ENCODE measurements around the gene KRTAP4-2.
"Not testable (repeated sequence)": the region's sequence is repeated elsewhere in the genome, so short reads cannot be mapped to it uniquely, and the experiment has no call there.

The KRTAP4-2 gene

DNA sequence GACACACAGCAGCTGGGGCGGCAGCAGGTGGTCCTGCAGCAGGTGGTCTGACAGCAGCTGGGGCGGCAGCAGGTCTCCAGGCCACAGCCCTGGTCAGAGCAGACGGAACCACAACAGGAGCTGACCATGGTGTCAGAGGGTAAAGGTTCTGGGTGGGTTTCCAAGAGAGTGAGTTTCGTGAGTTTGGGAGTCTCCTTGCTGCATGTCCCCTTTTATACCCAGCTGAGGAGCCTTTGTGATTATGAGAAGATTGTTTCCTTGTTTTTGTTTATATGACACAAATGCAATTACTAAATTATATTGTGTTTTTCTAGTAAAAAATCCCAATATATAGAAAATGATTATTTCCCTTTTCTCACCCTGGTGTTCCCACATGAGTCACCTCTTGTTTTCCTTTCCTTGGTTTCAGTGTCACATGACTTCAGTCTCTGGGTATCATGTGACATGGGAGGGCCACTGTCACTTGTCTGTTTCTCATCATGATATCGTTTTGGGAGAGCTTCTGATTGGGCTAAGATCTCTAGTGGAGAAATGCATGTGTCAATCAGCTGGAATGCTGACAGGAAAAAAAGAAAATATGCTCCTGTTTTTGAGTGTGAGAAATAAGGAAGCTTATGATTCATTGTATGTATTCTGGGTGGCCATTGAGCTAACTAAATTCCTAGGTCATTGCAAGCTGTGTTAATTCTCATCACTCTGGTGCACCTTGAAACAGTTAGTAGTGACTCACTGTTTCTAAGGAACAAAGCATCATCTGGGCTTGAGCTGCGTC lies 37.5 kb downstream of the KRTAP4-2 start, which contains the start of gene KRTAP4-6:
Gene KRTAP4-6 (minus strand): TSS at position 185 of the 772 bp plus-strand sequence. CDS start 57 bp downstream, at position 128.
- Histone ChIP-seq H3K27me3 (ENCODE audit: insufficient read depth, poor library complexity, severe bottlenecking) (no peaks in the 10 kb centered on the region), H3K27ac (replicated peaks) (no peak within 1 kb of the TSS), H3K4me3 (replicated peaks; ENCODE audit: insufficient read depth, low read length) (no peak within 1 kb of the TSS)
- DNase-seq (ENCODE audit: low read depth in 1 of 2, low spot score in 1 of 2) = no peak
- no peak for TF ChIP-seq GABPA (IDR thresholded peaks at IDR 0.05; ENCODE audit: low read depth)
- no peak for TF ChIP-seq POLR2AphosphoS5 (IDR thresholded peaks at IDR 0.05; ENCODE audit: low read depth)
- TF ChIP-seq, protein P1, sequence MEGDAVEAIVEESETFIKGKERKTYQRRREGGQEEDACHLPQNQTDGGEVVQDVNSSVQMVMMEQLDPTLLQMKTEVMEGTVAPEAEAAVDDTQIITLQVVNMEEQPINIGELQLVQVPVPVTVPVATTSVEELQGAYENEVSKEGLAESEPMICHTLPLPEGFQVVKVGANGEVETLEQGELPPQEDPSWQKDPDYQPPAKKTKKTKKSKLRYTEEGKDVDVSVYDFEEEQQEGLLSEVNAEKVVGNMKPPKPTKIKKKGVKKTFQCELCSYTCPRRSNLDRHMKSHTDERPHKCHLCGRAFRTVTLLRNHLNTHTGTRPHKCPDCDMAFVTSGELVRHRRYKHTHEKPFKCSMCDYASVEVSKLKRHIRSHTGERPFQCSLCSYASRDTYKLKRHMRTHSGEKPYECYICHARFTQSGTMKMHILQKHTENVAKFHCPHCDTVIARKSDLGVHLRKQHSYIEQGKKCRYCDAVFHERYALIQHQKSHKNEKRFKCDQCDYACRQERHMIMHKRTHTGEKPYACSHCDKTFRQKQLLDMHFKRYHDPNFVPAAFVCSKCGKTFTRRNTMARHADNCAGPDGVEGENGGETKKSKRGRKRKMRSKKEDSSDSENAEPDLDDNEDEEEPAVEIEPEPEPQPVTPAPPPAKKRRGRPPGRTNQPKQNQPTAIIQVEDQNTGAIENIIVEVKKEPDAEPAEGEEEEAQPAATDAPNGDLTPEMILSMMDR (IDR thresholded peaks at IDR 0.05; ENCODE audit: insufficient read depth, low read length) = no peak
- no peak for TF ChIP-seq SPI1 (IDR thresholded peaks at IDR 0.05; ENCODE audit: borderline replicate concordance, low read depth)
- TF ChIP-seq, protein P2, sequence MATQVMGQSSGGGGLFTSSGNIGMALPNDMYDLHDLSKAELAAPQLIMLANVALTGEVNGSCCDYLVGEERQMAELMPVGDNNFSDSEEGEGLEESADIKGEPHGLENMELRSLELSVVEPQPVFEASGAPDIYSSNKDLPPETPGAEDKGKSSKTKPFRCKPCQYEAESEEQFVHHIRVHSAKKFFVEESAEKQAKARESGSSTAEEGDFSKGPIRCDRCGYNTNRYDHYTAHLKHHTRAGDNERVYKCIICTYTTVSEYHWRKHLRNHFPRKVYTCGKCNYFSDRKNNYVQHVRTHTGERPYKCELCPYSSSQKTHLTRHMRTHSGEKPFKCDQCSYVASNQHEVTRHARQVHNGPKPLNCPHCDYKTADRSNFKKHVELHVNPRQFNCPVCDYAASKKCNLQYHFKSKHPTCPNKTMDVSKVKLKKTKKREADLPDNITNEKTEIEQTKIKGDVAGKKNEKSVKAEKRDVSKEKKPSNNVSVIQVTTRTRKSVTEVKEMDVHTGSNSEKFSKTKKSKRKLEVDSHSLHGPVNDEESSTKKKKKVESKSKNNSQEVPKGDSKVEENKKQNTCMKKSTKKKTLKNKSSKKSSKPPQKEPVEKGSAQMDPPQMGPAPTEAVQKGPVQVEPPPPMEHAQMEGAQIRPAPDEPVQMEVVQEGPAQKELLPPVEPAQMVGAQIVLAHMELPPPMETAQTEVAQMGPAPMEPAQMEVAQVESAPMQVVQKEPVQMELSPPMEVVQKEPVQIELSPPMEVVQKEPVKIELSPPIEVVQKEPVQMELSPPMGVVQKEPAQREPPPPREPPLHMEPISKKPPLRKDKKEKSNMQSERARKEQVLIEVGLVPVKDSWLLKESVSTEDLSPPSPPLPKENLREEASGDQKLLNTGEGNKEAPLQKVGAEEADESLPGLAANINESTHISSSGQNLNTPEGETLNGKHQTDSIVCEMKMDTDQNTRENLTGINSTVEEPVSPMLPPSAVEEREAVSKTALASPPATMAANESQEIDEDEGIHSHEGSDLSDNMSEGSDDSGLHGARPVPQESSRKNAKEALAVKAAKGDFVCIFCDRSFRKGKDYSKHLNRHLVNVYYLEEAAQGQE (IDR thresholded peaks at IDR 0.05; ENCODE audit: insufficient replicate concordance, low read depth) = no peak

DNA sequence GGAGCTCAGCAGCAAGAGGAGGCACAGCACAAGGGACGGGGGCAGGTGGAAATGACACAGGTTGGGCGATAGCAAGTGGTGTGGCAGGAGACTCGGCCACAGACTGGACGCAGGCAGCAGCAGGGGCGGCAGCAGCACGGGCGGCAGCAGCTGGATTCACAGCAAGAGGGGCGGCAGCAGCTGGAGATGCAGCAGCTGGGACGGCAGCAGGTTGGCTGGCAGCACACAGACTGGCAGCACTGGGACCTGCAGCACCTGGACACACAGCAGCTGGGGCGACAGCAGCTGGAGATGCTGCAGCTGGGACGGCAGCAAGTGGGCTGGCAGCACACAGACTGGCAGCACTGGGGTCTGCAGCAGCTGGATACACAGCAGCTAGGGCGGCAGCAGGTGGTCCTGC lies 38.2 kb downstream of the KRTAP4-2 start:
- H3K27me3 ChIP-seq (ENCODE audit: insufficient read depth, poor library complexity, severe bottlenecking); DNase-seq (ENCODE audit: low read depth in 1 of 2, low spot score in 1 of 2); H3K4me3 ChIP-seq (replicated peaks; ENCODE audit: insufficient read depth, low read length); H3K27ac ChIP-seq (replicated peaks): not testable (repeated sequence)

DNA sequence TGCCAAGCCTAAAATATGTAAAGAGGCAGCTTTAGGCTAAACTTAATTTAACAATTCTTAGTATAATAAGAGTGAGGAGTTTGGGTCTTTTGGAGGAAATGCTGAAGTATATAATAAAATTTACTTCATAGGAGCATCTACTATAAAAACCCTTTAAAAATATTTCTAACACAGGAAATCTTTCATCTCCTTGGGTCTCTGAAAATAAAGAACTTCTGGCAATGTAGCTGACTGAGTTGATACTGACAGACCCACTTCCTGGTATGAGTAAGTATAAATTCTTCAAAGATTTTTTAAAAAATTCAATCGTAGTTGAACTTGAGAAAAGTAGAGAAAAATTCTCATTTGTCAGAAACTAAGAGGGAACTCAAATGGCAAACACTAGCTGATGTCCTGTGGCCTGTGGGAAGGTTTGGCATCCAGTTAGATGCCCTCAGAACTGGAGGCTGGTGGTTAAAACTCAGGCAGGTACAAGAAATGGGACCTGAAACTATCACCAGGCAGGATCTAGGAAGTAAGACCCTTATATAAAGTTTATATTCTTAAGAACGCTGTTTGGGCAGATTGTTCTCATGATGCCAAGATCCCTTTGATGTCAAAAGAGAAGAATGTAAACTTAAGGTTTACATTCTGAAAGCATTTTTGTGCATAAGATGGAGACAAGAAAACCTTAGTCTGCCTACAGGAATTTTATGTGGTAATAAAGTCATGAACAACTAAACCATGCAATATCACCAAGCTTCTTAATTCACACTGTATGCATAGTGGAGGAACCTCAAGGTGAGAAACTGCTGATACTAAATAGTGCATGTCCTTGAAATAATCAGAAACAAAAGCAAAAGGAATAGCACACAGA lies 43.9 kb downstream of the KRTAP4-2 start:
- DNase-seq (ENCODE audit: low read depth in 1 of 2, low spot score in 1 of 2) = no peak
- Histone ChIP-seq H3K4me3 (replicated peaks; ENCODE audit: insufficient read depth, low read length) (no peak overlapping the region), H3K27ac (replicated peaks) (no peak overlapping the region), H3K27me3 (ENCODE audit: insufficient read depth, poor library complexity, severe bottlenecking) (no peaks in the 10 kb centered on the region)
- TF ChIP-seq, protein P2 (IDR thresholded peaks at IDR 0.05; ENCODE audit: insufficient replicate concordance, low read depth) = no peak
- TF ChIP-seq GABPA (IDR thresholded peaks at IDR 0.05; ENCODE audit: low read depth) (no peak), POLR2AphosphoS5 (IDR thresholded peaks at IDR 0.05; ENCODE audit: low read depth) (no peak), SPI1 (IDR thresholded peaks at IDR 0.05; ENCODE audit: borderline replicate concordance, low read depth) (no peak)
- TF ChIP-seq, protein P1 (IDR thresholded peaks at IDR 0.05; ENCODE audit: insufficient read depth, low read length) = no peak

DNA sequence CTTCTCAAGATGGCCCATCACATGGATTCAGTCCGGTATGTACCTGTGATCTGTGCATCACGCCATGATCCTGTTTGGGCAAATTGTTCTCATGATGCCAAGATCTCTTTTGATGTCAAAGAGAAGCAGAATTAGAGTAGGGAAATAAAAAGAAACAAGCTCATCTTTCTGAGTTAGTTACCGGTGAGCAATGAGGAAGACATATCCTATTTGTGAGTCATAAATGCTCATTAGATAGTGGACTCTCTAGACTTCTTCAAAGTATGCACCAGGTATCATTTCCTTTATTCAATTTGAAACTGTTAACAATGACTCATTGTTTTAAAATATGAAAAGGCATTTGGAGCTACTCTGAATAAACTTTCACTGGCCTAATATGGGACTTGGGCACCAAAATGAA lies 46.0 kb downstream of the KRTAP4-2 start:
- TF ChIP-seq, protein P2 (IDR thresholded peaks at IDR 0.05; ENCODE audit: insufficient replicate concordance, low read depth) = no peak
- TF ChIP-seq, protein P1 (IDR thresholded peaks at IDR 0.05; ENCODE audit: insufficient read depth, low read length) = no peak
- no peak for TF ChIP-seq GABPA (IDR thresholded peaks at IDR 0.05; ENCODE audit: low read depth)
- no peak for TF ChIP-seq SPI1 (IDR thresholded peaks at IDR 0.05; ENCODE audit: borderline replicate concordance, low read depth)
- TF ChIP-seq POLR2AphosphoS5 (IDR thresholded peaks at IDR 0.05; ENCODE audit: low read depth) = no peak
- no peaks in the 10 kb centered on the region for H3K27me3 ChIP-seq (ENCODE audit: insufficient read depth, poor library complexity, severe bottlenecking)
- no peak overlapping the region for H3K27ac ChIP-seq (replicated peaks)
- no peak for DNase-seq (ENCODE audit: low read depth in 1 of 2, low spot score in 1 of 2)
- H3K4me3 ChIP-seq (replicated peaks; ENCODE audit: insufficient read depth, low read length) = no peak overlapping the region
